Neuronal stem cell (in vitro differentiated cells): Measurements from ENCODE around the gene CXCL17.

Experiments used
- DNase-seq: peaks from one replicate; pipeline ENCODE4 v3.0.0-alpha.2; 2013; ENCODE audit warnings: low spot score
- H2AFZ ChIP-seq: one replicate; pipeline ENCODE4 v1.6.1; 2013; ENCODE audit warnings: mild to moderate bottlenecking, low read length, inconsistent platforms
- H2AK5ac ChIP-seq: 2 replicates; pipeline ENCODE4 v1.6.1; 2013; ENCODE audit warnings: low read depth, mild to moderate bottlenecking, inconsistent platforms, low read length, moderate library complexity, mixed read lengths
- H2BK120ac ChIP-seq: 2 replicates; pipeline ENCODE4 v1.6.1; 2013; ENCODE audit warnings: low read depth, mild to moderate bottlenecking, inconsistent platforms, low read length, moderate library complexity, mixed read lengths
- H2BK12ac ChIP-seq: one replicate; pipeline ENCODE4 v1.6.1; 2013; ENCODE audit warnings: low read length, inconsistent platforms
- H2BK15ac ChIP-seq: 2 replicates; pipeline ENCODE4 v1.6.1; 2013; ENCODE audit warnings: mild to moderate bottlenecking, low read length, inconsistent platforms, mixed read lengths
- H2BK5ac ChIP-seq: one replicate; pipeline ENCODE4 v1.6.1; 2013; ENCODE audit warnings: inconsistent platforms, mild to moderate bottlenecking, low read length, moderate library complexity
- H3K14ac ChIP-seq: one replicate; pipeline ENCODE4 v1.6.1; 2013; ENCODE audit warnings: low read length, inconsistent platforms
- H3K18ac ChIP-seq: 2 replicates; pipeline ENCODE4 v1.6.1; 2013; ENCODE audit warnings: low read length, inconsistent platforms
- H3K23ac ChIP-seq: 2 replicates; pipeline ENCODE4 v1.6.1; 2013; ENCODE audit warnings: low read depth, mild to moderate bottlenecking, mixed read lengths, low read length, inconsistent platforms; ENCODE audit not compliant: poor library complexity
- H3K27ac ChIP-seq: replicated peaks from 3 replicates; pipeline ENCODE4 v1.5.1; 2013; ENCODE audit warnings: low read length, inconsistent platforms
- H3K27me3 ChIP-seq, 3 experiments: 2 replicates each; pipeline ENCODE4 v1.6.1; 2013; ENCODE audit warnings: low read length in 3 of 3, mild to moderate bottlenecking in 2 of 3, inconsistent platforms in 1 of 3, low read depth in 1 of 3, mixed read lengths in 1 of 3, moderate library complexity in 1 of 3; ENCODE audit not compliant: control insufficient read depth in 3 of 3, insufficient read depth in 3 of 3
- H3K36me3 ChIP-seq, 2 donors: replicated peaks in 1 of 2; 2 replicates each; pipeline ENCODE4 v1.6.1; 2013; ENCODE audit warnings: low read length in 2 of 2; ENCODE audit not compliant: control insufficient read depth in 2 of 2, insufficient read depth in 2 of 2
- H3K4ac ChIP-seq: 2 replicates; pipeline ENCODE4 v1.6.1; 2013; ENCODE audit warnings: inconsistent platforms, mild to moderate bottlenecking, low read length, moderate library complexity
- H3K4me1 ChIP-seq, 2 donors: 1 replicate in 1 of 2; 2 replicates in 1 of 2; pipeline ENCODE4 v1.6.1; 2013; ENCODE audit warnings: low read length in 2 of 2, low read depth in 1 of 2; ENCODE audit not compliant: control insufficient read depth in 2 of 2, insufficient read depth in 1 of 2
- H3K4me2 ChIP-seq: one replicate; pipeline ENCODE4 v1.6.1; 2013; ENCODE audit warnings: mild to moderate bottlenecking, low read length, inconsistent platforms; ENCODE audit not compliant: insufficient read depth, poor library complexity, severe bottlenecking
- H3K4me3 ChIP-seq, 2 donors: 2 replicates each; pipeline ENCODE4 v1.5.1; 2013; ENCODE audit warnings: low read length in 2 of 2, mild to moderate bottlenecking in 2 of 2, inconsistent platforms in 1 of 2, moderate library complexity in 1 of 2
- H3K79me1 ChIP-seq: one replicate; pipeline ENCODE4 v1.6.1; 2013; ENCODE audit warnings: low read depth, mild to moderate bottlenecking, inconsistent platforms, low read length, moderate library complexity
- H3K9ac ChIP-seq: one replicate; pipeline ENCODE4 v1.6.1; 2013; ENCODE audit warnings: mild to moderate bottlenecking, low read depth, low read length, inconsistent platforms; ENCODE audit not compliant: poor library complexity
- H3K9me3 ChIP-seq, 2 donors: replicated peaks in 1 of 2; 2 replicates each; pipeline versions ENCODE3 to v1.6.1; 2013; ENCODE audit warnings: low read length in 2 of 2, mild to moderate bottlenecking in 2 of 2, inconsistent platforms in 1 of 2, low read depth in 1 of 2, mixed read lengths in 1 of 2, moderate library complexity in 1 of 2; ENCODE audit not compliant: control insufficient read depth in 2 of 2, insufficient read depth in 1 of 2
- H4K8ac ChIP-seq: one replicate; pipeline ENCODE4 v1.6.1; 2013; ENCODE audit warnings: low read depth, mild to moderate bottlenecking, inconsistent platforms, low read length, moderate library complexity
- H4K91ac ChIP-seq: one replicate; pipeline ENCODE4 v1.6.1; 2013; ENCODE audit warnings: low read length, low read depth, mild to moderate bottlenecking, inconsistent platforms; ENCODE audit not compliant: poor library complexity
- WGBS, 2 donors: extraction: QIAGEN DNeasy Blood & Tissue Kit; methylation state at CpG; one replicate each; pipeline ENCODE4 v1.1.7; 2013; ENCODE audit warnings: missing lambda C conversion rate in 2 of 2, mixed read lengths in 1 of 2; ENCODE audit not compliant: insufficient read length in 2 of 2, insufficient replicate concordance in 1 of 2; ENCODE audit errors: extremely low coverage in 2 of 2; 5-methylcytosine and 5-hydroxymethylcytosine counted together

Gene CXCL17

DNA sequence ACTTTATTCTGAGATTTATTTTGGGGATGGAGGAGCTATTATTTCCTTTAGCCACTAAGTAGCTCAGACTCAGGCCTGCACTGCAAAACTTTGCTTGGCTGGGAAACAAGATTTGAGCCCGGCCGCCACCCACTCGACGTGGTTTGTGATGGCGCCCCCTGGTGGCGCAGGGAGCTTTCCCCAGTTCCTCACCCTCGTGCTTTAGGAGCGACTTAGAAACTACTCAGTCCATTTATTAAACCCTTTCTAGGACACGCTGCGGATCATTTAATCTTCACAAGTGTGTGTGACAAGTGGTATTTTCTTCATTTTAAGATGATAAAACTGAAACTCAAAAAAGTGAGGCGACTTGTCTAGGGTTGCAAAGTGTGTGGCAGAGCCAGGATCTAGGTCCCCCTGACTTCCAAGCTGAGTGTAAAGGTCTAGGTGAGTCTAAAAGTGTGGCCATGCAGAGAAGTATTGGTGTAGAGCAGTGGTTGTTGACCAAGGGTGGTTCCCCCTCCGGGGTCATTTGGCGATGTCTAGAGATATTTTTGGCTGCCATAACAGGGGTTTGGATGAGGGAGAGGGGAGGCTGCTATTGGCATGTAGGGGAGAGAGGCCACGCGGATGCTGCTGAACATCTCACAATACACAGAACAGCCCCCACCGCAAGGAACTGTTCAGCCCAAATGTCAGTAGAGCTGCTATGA is 2.2 kb downstream of the CXCL17 start:
- no peak overlapping the region for H2BK5ac ChIP-seq
- peaks cover 0 to 3% of the 10 kb centered on the region in 2 donors for H3K4me1 ChIP-seq
- H2BK15ac ChIP-seq: no peak overlapping the region
- peak overlapping the region; percentile 9 for H4K91ac ChIP-seq
- no peaks in the 10 kb centered on the region for H3K9me3 ChIP-seq
- no peak overlapping the region for H3K4me2 ChIP-seq
- no peak overlapping the region for H3K23ac ChIP-seq
- no peaks in the 10 kb centered on the region for H3K27me3 ChIP-seq
- H3K14ac ChIP-seq: no peak overlapping the region
- H2AK5ac ChIP-seq: no peak overlapping the region
- peak; percentile 68 for DNase-seq
- no CpG with 5 or more reads among the region's 16 CpGs for WGBS, 2 donors
- no peak overlapping the region for H4K8ac ChIP-seq
- no peak overlapping the region for H3K4me3 ChIP-seq
- H3K36me3 ChIP-seq: no peaks in the 10 kb centered on the region
- H2BK12ac ChIP-seq: no peak overlapping the region
- no peak overlapping the region for H3K27ac ChIP-seq
- H3K4ac ChIP-seq: no peak overlapping the region
- H3K18ac ChIP-seq: no peak overlapping the region
- no peak overlapping the region for H2BK120ac ChIP-seq
- H3K9ac ChIP-seq: no peak overlapping the region
- no peaks in the 10 kb centered on the region for H3K79me1 ChIP-seq
- H2AFZ ChIP-seq: no peak overlapping the region

- no CpG with 5 or more reads among the region's 3 CpGs for WGBS, 2 donors
- no peak for DNase-seq
- H2BK120ac ChIP-seq: no peak overlapping the region
These were observed 6.7 kb downstream of the CXCL17 start for GRCh38 chr19:42436006-42436405.

DNA sequence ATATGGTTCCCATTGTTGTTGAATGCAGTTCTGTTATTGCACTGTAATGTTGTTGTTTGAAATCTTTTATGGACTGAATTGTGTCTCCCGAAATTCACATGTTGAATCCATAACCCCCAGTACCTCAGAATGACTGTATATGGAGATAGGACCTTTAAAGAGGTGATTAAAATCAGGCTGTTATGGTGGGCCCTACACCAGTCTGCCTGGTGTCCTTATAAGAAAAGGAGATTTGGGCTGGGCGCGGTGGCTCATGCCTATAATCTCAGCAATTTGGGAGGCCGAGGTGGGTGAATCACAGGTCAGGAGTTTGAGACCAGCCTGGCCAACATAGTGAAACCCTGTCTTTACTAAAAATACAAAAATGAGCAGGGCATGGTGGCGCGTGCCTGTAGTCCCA is 7.4 kb downstream of the CXCL17 start:
- no peak for DNase-seq
- no peak overlapping the region for H2BK15ac ChIP-seq
- H3K9ac ChIP-seq: no peak overlapping the region
- no peaks in the 10 kb centered on the region for H3K27me3 ChIP-seq
- H3K4me1 ChIP-seq: peaks cover 2 to 6% of the 10 kb centered on the region in 2 donors
- no peak overlapping the region for H2AFZ ChIP-seq
- no peak overlapping the region for H3K23ac ChIP-seq
- no peak overlapping the region for H3K4me2 ChIP-seq
- H3K27ac ChIP-seq: no peak overlapping the region
- H2BK120ac ChIP-seq: no peak overlapping the region
- WGBS, 2 donors: no CpG with 5 or more reads among the region's 6 CpGs
- H2BK12ac ChIP-seq: no peak overlapping the region
- H3K4me3 ChIP-seq: no peak overlapping the region
- no peak overlapping the region for H3K14ac ChIP-seq
- no peak overlapping the region for H2AK5ac ChIP-seq
- H3K4ac ChIP-seq: no peak overlapping the region
- no peak overlapping the region for H3K18ac ChIP-seq
- H2BK5ac ChIP-seq: no peak overlapping the region
- H3K36me3 ChIP-seq: no peaks in the 10 kb centered on the region
- no peaks in the 10 kb centered on the region for H3K9me3 ChIP-seq
- no peak overlapping the region for H4K8ac ChIP-seq
- H4K91ac ChIP-seq: no peak overlapping the region
- no peaks in the 10 kb centered on the region for H3K79me1 ChIP-seq

More at GRCh38 chr19:42436006-42436405, 6.7 kb downstream of the CXCL17 start:
- Histone ChIP-seq H3K36me3 (no peaks in the 10 kb centered on the region), H3K9ac (no peak overlapping the region), H4K91ac (no peak overlapping the region), H2AFZ (no peak overlapping the region), H2BK5ac (no peak overlapping the region), H3K14ac (no peak overlapping the region), H3K4me1 (peaks cover 2 to 6% of the 10 kb centered on the region in 2 donors), H3K4me3 (no peak overlapping the region), H3K4ac (no peak overlapping the region), H3K4me2 (no peak overlapping the region), H3K27ac (no peak overlapping the region), H3K23ac (no peak overlapping the region), H4K8ac (no peak overlapping the region), H3K18ac (no peak overlapping the region), H2BK12ac (no peak overlapping the region), H2AK5ac (no peak overlapping the region), H2BK15ac (no peak overlapping the region), H3K27me3 (no peaks in the 10 kb centered on the region), H3K9me3 (no peaks in the 10 kb centered on the region), H3K79me1 (no peaks in the 10 kb centered on the region)

DNA sequence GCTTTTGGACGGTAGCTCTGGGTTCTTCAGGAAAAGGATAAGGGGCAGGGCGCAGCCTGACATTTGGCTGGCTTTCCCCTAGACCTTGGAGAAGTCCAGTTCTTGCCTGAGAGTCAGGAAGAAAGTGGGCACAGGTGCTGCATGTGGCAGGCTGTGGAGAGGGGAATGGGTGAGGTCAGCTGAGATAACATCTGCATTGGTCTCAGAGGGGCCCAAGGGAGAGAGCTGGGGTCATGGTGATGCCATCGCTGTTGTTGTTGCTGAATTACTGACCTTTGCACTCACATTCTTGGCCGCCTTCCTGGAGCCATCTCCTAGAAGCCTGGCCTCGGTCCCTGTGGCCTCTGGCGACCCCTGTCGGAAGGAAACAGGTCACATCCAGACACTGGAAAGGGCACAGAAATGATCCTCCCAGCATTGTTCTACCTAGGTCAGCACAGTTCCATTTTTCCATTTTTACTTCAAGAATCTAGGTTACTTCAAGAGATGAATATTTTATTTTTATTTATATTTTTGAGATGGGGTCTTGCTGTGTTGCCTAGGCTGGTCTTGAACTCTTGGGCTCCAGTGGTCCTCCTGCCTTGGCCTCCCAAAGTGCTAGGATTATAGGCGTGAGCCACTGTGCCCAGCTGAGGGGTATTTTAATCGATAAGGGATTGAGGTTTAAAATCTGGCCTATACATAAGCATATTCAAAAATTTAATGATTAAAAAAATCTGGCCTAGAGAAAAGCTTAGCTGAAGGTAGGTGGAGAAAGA is 9.1 kb downstream of the CXCL17 start:
- H3K27ac ChIP-seq: no peak overlapping the region
- H3K27me3 ChIP-seq: no peaks in the 10 kb centered on the region
- no peaks in the 10 kb centered on the region for H3K36me3 ChIP-seq
- peak overlapping the region; percentile 74 for H2AFZ ChIP-seq
- whole genome bisulfite sequencing, 2 donors: no CpG with 5 or more reads among the region's 9 CpGs
- H4K91ac ChIP-seq: no peak overlapping the region
- DNase-seq: peak; percentile 78
- H2BK5ac ChIP-seq: no peak overlapping the region
- peak overlapping the region in 1 of 2 donors; percentile 24 for H3K4me3 ChIP-seq
- no peak overlapping the region for H2BK15ac ChIP-seq
- no peaks in the 10 kb centered on the region for H3K9me3 ChIP-seq
- H3K4me1 ChIP-seq: peaks cover 3 to 6% of the 10 kb centered on the region in 2 donors
- H3K4me2 ChIP-seq: no peak overlapping the region
- no peak overlapping the region for H2BK12ac ChIP-seq
- H2BK120ac ChIP-seq: no peak overlapping the region
- H3K18ac ChIP-seq: no peak overlapping the region
- H3K9ac ChIP-seq: no peak overlapping the region
- H4K8ac ChIP-seq: no peak overlapping the region
- H3K14ac ChIP-seq: no peak overlapping the region
- H3K4ac ChIP-seq: no peak overlapping the region
- no peak overlapping the region for H3K23ac ChIP-seq
- no peaks in the 10 kb centered on the region for H3K79me1 ChIP-seq
- H2AK5ac ChIP-seq: no peak overlapping the region
